GM08714 (cell line): ENCODE results near the gene IQGAP2.
"Not testable (repeated sequence)": the region's sequence is repeated elsewhere in the genome, so short reads cannot be mapped to it uniquely, and the experiment has no call there.

Experiments used
- H3K4me3 ChIP-seq: fragments of 200-500 bp; sonication (Bioruptor generic); 2 replicates; pipeline ENCODE4 v1.5.1; 2014; ENCODE audit warnings: mild to moderate bottlenecking, low read length, inconsistent platforms
- ZNF274 ChIP-seq: IDR thresholded peaks from 2 replicates; pipeline ENCODE4 v1.6.1; 2012; ENCODE audit warnings: mild to moderate bottlenecking, low read depth, low read length

The IQGAP2 gene, protein sequence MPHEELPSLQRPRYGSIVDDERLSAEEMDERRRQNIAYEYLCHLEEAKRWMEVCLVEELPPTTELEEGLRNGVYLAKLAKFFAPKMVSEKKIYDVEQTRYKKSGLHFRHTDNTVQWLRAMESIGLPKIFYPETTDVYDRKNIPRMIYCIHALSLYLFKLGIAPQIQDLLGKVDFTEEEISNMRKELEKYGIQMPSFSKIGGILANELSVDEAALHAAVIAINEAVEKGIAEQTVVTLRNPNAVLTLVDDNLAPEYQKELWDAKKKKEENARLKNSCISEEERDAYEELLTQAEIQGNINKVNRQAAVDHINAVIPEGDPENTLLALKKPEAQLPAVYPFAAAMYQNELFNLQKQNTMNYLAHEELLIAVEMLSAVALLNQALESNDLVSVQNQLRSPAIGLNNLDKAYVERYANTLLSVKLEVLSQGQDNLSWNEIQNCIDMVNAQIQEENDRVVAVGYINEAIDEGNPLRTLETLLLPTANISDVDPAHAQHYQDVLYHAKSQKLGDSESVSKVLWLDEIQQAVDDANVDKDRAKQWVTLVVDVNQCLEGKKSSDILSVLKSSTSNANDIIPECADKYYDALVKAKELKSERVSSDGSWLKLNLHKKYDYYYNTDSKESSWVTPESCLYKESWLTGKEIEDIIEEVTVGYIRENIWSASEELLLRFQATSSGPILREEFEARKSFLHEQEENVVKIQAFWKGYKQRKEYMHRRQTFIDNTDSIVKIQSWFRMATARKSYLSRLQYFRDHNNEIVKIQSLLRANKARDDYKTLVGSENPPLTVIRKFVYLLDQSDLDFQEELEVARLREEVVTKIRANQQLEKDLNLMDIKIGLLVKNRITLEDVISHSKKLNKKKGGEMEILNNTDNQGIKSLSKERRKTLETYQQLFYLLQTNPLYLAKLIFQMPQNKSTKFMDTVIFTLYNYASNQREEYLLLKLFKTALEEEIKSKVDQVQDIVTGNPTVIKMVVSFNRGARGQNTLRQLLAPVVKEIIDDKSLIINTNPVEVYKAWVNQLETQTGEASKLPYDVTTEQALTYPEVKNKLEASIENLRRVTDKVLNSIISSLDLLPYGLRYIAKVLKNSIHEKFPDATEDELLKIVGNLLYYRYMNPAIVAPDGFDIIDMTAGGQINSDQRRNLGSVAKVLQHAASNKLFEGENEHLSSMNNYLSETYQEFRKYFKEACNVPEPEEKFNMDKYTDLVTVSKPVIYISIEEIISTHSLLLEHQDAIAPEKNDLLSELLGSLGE (N-terminal part only)

DNA sequence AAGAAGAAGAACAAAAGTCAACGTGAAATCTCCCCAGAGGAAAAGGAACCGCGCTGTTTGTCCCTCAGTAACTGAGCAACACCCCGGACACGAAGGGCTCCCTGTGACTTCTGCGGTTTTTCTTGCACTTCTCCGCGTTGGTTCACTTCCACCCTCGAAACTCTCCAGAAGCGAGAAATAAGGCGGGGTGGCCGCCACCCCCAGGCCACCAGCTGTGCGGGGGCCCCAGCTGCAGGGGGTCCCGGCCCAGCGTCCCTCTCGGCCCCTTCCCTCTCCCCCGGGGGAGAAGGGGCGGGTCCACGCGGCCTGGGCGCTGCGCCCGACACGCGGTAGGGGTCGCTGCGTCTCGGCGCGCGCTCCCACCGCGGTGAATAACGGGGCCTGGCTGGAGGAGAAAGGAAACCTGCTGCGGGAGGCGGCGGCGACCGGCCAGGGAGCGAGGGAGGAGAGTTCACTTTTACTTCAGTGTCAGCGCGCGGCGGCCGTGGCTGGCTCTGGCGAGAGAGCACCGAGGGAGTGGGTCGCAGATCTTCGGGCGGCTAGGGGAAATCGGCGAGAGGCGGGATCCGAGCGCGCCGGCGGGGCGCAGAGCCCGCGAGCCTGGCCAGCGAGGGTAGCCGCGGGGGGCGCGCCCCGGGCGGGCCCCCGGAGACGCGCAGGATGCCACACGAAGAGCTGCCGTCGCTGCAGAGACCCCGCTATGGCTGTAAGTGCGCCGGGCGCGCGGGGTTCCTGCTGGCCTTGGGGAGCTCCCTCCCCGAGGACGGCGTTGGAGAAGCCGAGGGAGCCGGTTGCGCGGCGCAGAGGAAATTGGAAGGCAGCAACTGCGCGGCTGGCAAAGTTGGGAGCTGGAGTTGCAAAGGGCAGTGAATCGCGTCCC is at the start of gene IQGAP2:
IQGAP2 (plus strand) TSS at position 400 of the 880 bp plus-strand sequence; CDS start at position 661, 261 bp downstream.
- H3K4me3 ChIP-seq = peak within 1 kb of the TSS; percentile 83
- TF ChIP-seq ZNF274 = no peak

- no peak for TF ChIP-seq ZNF274
- no peak overlapping the region for H3K4me3 ChIP-seq
Measured at GRCh38 chr5:76356887-76357286, 46.2 kb upstream of the IQGAP2 start.

DNA sequence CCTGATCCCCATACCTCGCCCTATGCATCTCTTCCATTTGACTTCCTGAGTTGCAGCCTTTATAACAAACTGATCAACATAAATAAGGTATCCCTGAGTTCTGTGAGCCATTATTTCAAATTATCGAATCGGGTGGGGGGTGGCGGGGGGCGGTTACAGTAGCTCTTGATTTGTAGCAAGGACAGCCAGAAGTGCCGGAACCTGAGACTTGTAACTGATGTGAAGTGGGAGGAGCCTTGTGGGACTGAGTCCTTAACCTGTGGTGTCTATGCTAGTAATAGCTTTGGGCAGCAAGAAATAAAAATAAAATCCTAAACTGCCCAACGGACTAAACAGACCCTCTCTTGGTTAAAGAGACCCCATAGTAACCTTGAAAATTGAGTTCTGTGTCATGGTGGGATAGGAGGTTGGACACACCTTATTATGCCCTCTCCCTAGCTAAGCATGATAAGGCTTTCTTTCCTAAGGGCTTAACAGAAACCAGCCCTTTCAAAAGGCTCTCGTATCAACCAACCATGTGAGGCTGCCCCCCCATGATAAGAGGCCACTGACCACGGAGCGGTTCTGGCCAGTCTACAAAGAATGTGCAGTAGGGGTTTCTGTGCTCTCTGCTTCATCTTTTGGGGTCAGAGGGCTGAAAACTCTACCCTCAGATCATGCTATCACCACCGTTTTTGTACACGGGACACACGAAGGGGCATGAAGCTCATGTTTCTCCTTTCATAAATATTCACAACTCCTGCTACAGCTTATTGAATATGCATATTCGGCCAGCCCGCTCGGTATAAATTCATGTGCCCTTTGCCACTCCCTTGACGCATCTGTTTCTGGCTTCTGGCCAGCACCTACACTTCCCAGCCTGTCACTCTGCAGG is 39.5 kb upstream of the IQGAP2 start:
- TF ChIP-seq ZNF274 = no peak
- H3K4me3 ChIP-seq = no peak overlapping the region

DNA sequence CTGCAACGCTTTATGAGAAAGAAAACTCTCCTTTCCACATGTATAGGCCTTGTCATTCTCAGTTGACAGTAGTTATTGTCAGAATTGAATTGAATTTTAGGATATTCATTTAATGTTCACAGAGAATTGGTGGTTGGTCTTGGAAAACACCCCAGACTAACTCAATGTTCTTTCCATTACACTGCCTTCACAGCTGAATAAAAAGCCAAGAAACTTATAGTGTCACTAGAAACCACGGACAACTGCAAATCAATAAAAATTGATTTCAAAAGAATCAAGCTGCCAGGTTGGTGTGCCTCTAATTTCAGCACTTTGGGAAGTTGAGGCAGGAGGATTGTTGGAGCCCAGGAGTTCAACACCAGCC is 38.9 kb upstream of the IQGAP2 start:
- no peak overlapping the region for H3K4me3 ChIP-seq

DNA sequence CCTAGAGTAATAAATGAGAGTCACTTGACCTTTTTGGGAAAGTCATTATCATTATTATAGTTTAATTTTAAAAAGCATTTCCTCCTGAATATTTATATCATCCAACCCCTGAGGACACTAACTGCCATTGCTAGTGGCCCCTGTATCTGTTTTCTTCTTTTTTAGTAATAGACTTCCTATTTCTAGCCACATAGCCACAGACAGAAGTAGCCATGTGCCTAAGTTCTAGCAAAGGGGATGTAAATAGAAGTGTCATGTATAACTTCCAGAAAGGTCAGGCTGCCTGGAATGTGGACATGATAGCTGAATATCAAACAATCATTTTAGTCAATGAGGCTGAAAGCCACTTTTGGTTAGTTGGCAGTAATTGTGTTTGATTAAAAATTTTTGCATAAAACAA is 37.5 kb upstream of the IQGAP2 start:
- no peak overlapping the region for H3K4me3 ChIP-seq
- TF ChIP-seq ZNF274 = no peak

More for the DNA sequence above, 38.9 kb upstream of the IQGAP2 start:
- no peak for TF ChIP-seq ZNF274

- TF ChIP-seq ZNF274 = no peak
- H3K4me3 ChIP-seq = no peak overlapping the region
Measured at GRCh38 chr5:76366596-76366995, 36.5 kb upstream of the IQGAP2 start.

DNA sequence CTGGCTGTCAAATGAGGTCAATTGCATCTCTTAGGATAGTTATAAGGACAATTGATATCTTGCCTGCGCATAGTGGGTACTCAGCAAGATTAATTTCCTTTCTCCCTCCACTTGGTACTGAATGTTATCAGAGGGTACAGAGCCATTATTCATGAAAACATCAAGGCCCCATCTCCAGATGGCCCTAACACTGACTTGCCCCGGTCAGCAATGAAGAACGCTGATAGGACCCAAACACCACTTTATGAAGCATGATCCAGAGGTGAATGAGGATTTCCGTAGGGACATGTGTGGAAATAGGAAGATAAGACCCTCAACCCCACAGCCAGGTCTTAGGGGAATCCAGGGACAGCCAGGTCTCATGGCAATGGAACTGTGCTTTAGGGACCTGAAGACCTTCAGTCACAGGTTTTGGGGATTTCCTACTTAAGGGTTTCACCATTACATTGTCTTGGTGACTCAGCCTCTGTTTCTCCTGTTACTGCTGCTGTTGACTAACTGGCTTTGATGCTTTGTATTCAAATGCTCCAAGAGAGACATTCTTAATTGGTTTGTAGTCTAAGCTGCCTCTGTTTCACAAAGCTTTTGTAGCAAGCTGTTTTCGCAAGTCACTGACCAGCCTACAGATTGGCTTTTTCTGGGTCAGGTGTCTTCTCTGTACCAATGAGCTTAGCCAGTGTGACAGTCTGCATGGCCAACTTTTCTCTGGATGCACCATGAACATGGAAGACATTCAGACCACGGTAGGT is 35.3 kb upstream of the IQGAP2 start:
- TF ChIP-seq ZNF274 = no peak
- H3K4me3 ChIP-seq = no peak overlapping the region

- H3K4me3 ChIP-seq = no peak overlapping the region
- TF ChIP-seq ZNF274 = no peak
Measured at GRCh38 chr5:76368941-76369340, 34.1 kb upstream of the IQGAP2 start.

DNA sequence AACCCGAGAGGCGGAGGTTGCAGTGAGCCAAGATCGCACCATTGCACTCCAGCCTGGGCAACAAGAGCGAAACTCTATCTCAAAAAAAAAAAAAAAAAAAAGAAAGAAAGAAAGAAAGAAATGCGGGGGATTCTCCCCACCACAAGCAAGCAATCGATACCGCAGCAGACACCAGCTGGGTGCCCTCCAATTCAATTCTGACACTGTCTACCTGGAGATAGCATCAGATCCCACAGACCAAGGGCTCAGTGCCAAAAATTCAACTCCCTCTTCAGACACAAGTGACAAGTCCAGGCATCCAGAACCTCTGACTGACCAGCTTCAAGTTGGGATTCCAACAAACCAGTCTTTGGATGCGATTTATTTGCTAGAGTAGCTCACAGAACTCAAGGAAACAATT is 33.4 kb upstream of the IQGAP2 start:
- not testable (repeated sequence) for H3K4me3 ChIP-seq

- no peak for TF ChIP-seq ZNF274
- no peak overlapping the region for H3K4me3 ChIP-seq
Measured at GRCh38 chr5:76371960-76372322, 31.1 kb upstream of the IQGAP2 start.

DNA sequence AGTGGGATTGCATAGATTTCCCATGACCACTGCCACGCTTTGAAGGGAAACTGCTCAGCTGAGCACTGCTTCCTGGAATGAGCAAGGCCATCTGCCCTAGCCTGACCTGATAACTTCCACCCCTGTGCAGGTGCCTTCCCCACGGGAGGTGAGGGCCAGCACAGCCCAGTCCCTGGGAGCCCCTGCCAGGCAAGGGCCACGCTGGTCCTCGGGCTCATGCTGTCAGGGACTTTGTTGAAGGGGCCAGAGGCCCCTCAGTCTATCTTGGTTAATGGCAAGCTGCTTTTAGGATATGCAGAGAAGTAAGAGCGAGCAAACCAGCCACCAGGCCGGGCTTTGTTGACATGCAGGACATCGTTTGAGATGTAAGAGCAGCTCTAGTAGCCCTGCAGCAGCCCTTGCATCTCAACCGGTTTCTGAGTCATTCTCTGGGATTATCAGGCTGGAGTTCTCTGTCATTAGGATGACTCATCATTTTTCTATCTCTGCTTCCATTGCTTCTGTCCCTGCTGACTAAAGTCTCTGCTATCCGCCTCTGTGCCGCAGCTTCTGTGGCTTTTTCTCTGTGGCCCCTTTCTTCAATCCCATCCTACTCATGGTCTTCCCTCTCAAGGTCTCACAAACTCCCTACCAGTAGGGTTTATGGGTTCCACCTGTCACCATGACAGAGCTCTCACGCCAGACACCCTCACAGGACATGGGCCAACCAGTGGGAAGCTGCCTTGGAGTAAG is 30.6 kb upstream of the IQGAP2 start:
- H3K4me3 ChIP-seq = no peak overlapping the region
- TF ChIP-seq ZNF274 = no peak
